BE2C (cell line): ENCODE measurements around the gene SH3RF1.

ENCODE experiments used
- DNase-seq: peaks from one replicate; pipeline ENCODE4 v3.0.0-alpha.2; 2020
- H3K27me3 ChIP-seq: fragments of 250-450 bp; sonication (Bioruptor Pico); 2 replicates; pipeline ENCODE4 v1.5.1; 2020; ENCODE audit warnings: mild to moderate bottlenecking
- H3K36me3 ChIP-seq: fragments of 250-450 bp; sonication (Bioruptor Pico); 2 replicates; pipeline ENCODE4 v1.5.1; 2020; ENCODE audit warnings: mild to moderate bottlenecking
- H3K4me1 ChIP-seq: fragments of 250-450 bp; sonication (Bioruptor Pico); 2 replicates; pipeline ENCODE4 v1.5.1; 2020
- H3K4me3 ChIP-seq: 2 replicates; pipeline ENCODE4 v1.5.1; 2011; ENCODE audit warnings: low read depth, low read length
- H3K9me3 ChIP-seq: fragments of 250-450 bp; sonication (Bioruptor Pico); 2 replicates; pipeline ENCODE4 v1.5.1; 2020
- CTCF ChIP-seq: IDR thresholded peaks from 2 replicates; pipeline ENCODE4 v1.5.1; 2012; ENCODE audit warnings: mild to moderate bottlenecking, low read depth, low read length

SH3RF1 gene

DNA sequence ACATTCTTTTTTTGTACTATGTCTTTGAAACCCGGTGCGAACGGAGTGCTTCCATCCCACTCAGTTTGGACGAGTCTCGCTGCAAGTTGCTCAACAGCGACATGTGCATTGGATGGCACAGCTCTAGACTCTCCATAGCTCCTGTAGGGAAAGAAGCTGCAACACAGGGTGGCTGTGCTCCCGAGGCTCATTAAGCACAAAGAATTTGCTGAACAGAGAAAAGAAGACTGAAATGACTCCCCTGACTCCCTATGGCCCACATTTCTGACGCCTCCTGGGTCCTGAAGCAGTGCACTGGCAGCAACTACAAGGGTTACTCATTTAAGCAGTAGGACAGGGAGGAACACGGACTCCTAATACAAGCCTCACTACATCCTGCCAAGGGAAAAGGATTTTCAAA, 127.4 kb downstream of the SH3RF1 start:
- no peak for DNase-seq
- no peaks in the 10 kb centered on the region; the same call in 1 of the 2 replicates for H3K9me3 ChIP-seq
- H3K4me1 ChIP-seq = no peaks in the 10 kb centered on the region
- H3K4me3 ChIP-seq = no peak overlapping the region
- H3K36me3 ChIP-seq = no peaks in the 10 kb centered on the region; the same call in 1 of the 2 replicates
- H3K27me3 ChIP-seq = no peaks in the 10 kb centered on the region
- TF ChIP-seq CTCF = no peak

GRCh38 chr4:169142906-169143305, 127.8 kb downstream of the SH3RF1 start:
- Histone ChIP-seq H3K4me1 (no peaks in the 10 kb centered on the region), H3K36me3 (no peaks in the 10 kb centered on the region), H3K9me3 (no peaks in the 10 kb centered on the region; the same call in 1 of the 2 replicates), H3K4me3 (no peak overlapping the region), H3K27me3 (no peaks in the 10 kb centered on the region)
- no peak for DNase-seq
- no peak for TF ChIP-seq CTCF

- Histone ChIP-seq H3K9me3 (no peaks in the 10 kb centered on the region; the same call in 1 of the 2 replicates), H3K4me3 (no peak overlapping the region), H3K27me3 (no peaks in the 10 kb centered on the region), H3K36me3 (no peaks in the 10 kb centered on the region), H3K4me1 (no peaks in the 10 kb centered on the region)
- TF ChIP-seq CTCF = no peak
- DNase-seq = no peak
These were observed 128.4 kb downstream of the SH3RF1 start for GRCh38 chr4:169142391-169142790.

DNA sequence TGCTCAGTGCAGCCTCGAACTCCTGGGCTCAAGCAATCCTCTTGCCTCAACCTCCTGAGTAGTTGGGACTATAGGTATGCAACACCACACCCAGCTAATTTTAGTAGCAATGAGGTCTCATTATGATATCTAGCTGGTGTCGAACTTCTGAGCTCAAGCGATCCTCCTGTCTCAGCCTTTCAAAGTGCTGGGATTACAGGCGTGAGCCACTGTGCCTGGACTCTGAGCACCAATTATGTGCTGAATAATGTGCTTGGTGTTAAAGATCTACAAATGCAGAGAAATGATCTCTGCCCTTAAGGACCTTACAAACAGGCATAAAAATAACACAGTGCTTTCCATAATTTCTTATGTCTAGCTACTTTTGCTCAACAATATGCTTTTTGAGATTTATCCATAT, 131.7 kb downstream of the SH3RF1 start:
- no peak overlapping the region for H3K4me3 ChIP-seq
- no peak for TF ChIP-seq CTCF
- peaks cover 12% of the 10 kb centered on the region for H3K36me3 ChIP-seq
- DNase-seq = no peak
- H3K4me1 ChIP-seq = no peaks in the 10 kb centered on the region
- H3K9me3 ChIP-seq = no peaks in the 10 kb centered on the region
- no peaks in the 10 kb centered on the region for H3K27me3 ChIP-seq

GRCh38 chr4:169137558-169137920, 133.2 kb downstream of the SH3RF1 start:
- H3K4me3 ChIP-seq = no peak overlapping the region
- DNase-seq = no peak
- H3K27me3 ChIP-seq = no peaks in the 10 kb centered on the region
- no peak for TF ChIP-seq CTCF
- H3K36me3 ChIP-seq = peaks cover 16% of the 10 kb centered on the region
- H3K4me1 ChIP-seq = no peaks in the 10 kb centered on the region
- no peaks in the 10 kb centered on the region for H3K9me3 ChIP-seq

- Histone ChIP-seq H3K36me3 (peaks cover 16% of the 10 kb centered on the region), H3K4me1 (no peaks in the 10 kb centered on the region), H3K4me3 (no peak overlapping the region), H3K9me3 (no peaks in the 10 kb centered on the region), H3K27me3 (no peaks in the 10 kb centered on the region)
- DNase-seq = no peak
- TF ChIP-seq CTCF = no peak
These were observed 133.8 kb downstream of the SH3RF1 start for GRCh38 chr4:169136796-169137557.
